GM21825 (cell line): ENCODE data around the gene EIF4E.

Experiments used
- ATAC-seq: cut with Tn5 transposase; IDR thresholded peaks from one replicate; pipeline ENCODE4 v1.9.1; 2021; ENCODE audit warnings: mild to moderate bottlenecking, moderate library complexity; ENCODE audit not compliant: unreplicated experiment

EIF4E gene, protein sequence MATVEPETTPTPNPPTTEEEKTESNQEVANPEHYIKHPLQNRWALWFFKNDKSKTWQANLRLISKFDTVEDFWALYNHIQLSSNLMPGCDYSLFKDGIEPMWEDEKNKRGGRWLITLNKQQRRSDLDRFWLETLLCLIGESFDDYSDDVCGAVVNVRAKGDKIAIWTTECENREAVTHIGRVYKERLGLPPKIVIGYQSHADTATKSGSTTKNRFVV

DNA sequence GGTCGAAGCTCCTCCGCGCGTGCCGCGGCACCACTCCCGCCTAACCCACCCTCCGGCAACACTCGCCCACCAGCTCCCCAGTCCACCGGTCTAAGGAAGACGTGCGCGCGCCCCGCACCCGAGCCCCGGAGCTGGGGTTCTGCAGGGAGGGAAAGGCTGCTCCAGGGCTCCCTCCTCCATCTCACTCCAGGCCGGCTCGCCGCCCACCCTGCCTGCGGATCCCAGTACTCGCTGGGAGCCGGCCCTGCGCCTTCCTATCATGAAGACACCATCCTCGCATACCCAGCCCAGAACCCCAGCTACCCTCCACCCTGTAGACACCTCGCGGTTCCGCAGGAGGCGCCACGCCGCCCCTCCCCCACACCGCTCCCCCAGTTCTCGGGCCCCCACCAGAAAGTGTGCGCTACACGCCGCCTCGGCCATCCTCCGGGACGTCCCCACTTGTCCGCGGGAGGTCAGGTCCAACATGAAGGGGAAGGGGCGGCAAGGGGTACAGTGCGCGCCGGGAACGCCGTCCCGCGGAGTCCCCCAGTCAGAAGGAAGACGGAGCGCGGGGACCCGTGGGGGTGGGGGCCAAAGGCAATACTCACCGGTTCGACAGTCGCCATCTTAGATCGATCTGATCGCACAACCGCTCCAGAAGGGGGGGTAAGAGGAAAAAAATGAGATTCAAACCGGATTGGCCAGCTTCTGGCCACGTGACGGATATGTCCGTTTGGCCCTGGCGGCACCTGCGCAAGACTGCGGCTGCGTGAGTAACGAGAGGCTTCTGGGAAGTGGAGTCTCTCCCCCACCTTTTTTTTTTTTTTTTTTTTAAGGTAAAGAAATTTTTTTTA, at the start of gene EIF4E:
Gene EIF4E, minus strand, starts transcription at position 629 of the 836 bp plus-strand sequence. Its CDS starts 21 bp downstream, at position 608.
- ATAC-seq = peak; percentile 69

DNA sequence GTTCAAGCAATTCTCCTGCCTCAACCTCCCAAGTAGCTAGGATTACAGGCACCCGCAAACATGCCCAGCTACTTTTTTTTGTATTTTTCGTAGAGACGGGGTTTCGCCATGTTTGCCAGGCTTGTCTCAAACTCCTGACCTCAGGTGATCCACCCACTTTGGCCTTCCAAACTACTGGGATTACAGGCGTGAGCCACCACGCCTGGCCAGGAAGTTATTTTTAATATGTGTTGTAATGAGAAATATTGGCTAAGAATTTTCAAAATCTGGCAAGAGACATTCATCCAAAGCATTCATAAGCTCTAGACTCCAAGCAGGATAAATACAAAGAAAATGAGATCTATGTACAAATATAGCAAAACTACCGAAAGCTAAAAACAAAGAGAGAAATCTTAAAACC, 48.6 kb upstream of the EIF4E start:
- no peak for ATAC-seq

DNA sequence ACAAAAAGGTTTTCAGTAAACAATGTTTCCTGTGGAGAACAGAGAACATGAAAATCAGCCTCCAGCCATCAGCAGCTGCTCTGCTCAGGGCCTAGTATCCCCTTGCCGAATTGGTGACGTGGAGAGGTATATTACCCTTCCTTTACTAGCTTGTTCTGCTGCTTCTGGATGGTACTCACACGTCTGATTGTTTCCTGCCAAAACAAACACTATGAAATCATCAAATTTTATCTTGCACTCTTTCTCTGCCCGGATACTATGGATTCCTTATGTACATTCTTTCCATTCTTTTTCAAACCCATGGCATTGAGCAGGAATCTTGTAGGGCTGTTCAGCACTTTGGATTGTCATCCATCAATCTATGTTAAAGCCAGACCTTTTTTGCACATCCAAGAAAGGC, 47.8 kb upstream of the EIF4E start:
- no peak for ATAC-seq

DNA sequence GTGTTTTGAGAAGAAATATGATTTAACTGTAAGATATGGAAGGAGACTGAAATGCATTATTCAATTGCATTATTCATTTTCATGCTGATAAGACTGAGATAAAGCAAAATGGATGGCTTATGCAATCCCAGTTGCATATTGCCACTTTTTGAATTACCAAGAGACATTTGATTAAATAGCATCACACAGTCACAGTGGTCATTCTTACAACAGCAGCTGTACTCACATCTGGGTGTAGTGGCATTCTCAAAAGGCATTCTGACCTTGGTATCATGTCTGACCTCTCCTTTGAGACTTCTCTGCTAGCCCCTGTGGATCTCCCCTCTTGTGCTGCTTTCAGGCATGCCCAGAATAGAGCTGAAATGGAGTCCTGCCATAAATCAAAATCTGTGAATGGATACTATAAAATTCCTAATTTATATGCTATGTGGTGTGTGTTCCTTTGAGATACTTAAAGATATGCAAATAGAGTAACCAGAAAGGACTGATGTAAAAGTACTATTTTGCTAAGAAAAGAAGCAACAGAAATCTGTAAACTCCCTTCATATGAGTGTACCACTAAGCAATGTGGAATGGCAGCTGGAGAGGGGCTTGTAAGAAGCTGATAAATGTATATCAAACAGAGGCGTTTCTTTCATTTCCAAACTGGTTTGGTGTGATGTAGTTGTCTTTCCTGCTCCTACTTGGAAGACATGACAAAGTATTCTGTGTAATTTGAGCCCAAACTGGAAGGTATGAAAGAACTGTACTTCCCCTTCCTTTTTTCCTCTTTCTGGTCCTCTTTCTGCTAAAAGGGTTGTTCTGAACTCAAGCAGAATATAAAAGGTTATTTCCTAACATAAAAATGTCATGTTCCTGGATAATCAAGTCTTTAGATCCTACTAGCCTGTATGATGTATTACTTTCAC, 41.2 kb upstream of the EIF4E start:
- no peak for ATAC-seq

DNA sequence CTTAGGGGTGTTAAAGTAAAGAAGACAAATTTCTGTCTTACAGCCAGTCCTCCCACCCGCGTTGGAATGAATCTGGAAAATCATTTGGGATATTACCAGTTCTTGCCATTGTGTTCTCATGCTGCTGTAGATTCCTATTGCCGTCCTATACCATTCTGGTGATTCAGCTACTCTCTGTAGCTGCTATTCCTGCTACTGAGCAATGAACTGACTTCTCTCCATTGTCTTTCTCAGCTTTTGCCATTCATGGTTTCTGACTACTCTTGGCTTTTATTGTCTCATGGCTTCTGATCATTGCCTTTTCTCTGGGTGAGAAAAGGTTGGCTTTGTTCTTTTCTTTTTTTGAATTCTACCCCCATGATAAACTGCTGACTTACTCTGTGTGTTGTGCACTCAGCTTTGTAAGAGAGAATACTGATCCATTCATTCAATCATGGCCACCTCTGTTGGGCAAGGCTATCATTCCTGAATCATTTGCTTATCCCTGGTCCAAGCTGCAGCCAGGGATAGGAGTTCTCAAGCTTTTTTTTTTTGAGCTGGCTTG, 38.9 kb upstream of the EIF4E start:
- no peak for ATAC-seq

DNA sequence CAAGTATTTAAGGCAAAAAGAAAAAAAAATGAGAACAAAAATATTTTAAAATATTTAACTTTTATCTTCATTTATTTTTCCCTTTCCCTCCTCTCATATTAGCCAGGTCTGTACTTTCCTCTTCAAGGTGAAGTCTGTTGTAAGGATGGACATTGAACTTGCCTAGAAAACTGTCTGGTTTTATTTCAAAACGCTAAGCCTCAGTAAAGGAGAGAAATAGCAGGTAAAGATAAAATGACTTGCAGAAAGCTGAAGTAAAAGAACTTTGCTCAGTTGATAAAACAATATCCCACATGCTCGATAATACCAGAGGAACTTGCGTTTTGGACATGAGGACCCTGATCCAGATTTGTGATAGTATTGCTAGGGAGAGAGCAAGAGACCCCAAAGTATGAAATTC, 38.0 kb upstream of the EIF4E start:
- no peak for ATAC-seq

DNA sequence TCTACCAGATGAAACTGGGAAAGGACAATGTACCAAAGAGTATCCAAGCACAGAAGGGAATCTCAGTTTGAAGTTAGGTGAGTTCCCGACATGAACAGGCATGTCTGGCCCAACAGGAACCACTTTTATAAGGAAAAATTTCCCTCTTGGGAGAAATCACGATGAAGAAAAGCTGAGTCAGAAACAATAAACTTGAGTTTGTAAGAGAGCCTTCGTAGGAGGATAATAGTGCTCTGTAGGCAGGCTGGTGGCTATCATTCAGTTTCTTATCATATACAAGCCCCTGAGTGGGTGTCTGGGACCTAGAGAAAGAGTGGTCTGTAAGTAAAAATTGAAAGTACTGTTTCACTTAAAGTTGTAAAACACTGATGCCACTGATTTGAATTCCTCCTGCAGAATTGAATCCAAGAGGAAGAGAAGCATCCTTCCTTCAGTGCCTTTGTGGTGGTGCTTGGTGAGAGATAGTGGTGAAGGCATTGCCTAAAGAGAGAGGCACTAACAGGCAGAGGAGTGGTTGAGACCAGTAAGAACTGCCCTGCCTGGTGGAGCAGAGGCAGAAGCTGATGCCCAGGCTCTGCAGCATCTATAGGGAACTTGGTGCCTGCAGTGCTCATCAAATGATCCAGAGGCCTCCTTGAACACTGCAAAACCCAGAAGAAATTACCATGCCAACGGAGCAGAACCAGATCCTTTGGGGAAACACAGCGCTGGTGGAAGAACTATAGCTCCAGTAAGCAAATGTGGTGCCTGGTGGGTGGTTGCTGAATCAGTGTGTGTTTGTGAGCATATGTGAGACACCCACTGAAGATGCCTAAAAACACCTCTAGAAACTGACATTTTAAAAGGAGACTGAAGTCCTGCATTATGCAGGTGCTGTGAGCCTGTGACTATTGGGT, 34.9 kb upstream of the EIF4E start:
- no peak for ATAC-seq

DNA sequence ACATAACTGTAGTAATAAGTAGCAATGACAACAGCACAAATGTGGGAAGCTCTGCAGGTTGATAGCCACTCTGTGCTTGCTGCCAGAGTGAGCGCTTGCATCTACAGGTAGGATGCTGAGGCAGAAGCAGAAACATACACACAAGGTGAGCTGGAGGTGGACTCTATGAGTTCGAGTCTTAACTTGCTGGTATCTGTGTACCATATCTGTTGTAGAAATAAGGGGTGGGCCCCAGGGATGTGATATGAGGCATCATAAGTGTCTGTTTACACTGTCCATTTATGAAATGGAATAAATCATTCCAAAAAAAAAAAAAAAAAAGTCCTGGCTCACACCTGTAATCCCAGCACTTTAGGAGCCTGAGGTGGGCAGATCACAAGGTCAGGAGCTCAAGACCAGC, 32.8 kb upstream of the EIF4E start:
- ATAC-seq = no peak

DNA sequence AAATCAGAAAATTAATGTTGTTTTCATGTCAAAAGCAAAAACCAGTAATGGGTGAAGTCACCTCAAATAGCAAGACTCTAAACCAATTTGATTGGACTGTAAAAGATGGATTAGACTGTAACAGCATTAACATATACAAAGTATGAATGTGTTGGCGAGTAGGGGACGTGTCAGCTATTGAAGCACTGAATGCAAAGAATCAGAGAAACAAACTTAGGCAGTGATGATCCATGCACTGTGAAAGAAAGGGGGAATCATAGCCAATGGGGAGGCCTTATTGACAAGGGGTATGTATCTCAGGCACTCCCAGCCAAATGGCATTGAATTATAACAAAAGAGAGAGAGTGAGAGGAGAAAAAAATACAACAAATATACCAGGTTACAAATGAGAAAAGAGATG, 30.5 kb upstream of the EIF4E start:
- ATAC-seq = no peak

DNA sequence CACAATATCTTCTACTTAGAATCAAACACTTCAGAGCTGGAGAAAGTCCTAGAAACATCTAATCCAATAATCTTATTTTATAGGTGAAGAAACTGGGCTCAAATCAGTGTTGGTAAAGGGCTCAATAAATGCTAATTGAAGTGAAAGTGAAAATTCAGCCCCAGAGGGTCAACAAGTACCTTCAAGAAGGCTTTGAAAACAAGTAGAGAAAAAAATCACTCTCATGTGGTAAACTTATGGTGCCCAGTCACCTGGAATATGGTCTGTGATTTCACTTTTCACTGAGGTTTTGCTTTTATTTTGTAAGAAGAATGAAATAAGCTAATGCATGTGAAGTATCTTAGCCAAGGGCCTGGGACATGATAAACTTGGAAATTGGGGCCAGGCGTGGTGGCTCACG, 29.1 kb upstream of the EIF4E start:
- no peak for ATAC-seq

DNA sequence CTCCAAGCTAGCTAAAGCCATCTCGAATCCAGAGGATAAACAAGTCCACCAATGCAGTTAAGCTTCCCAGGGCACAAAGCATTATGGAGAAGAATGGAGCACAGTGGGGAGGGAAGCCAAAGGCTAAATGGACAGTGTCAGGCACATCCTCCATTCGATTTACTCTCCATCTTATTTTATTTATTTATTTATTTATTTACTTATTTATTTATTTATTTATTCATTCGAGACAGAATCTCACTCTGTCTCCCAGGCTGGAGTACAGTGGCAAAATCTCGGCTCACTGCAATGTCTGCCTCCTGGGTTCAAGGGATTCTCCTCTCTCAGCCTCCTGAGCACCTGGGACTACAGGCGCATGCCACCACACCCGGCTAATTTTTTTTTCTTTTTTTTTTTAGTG, 26.3 kb upstream of the EIF4E start:
- ATAC-seq = no peak

DNA sequence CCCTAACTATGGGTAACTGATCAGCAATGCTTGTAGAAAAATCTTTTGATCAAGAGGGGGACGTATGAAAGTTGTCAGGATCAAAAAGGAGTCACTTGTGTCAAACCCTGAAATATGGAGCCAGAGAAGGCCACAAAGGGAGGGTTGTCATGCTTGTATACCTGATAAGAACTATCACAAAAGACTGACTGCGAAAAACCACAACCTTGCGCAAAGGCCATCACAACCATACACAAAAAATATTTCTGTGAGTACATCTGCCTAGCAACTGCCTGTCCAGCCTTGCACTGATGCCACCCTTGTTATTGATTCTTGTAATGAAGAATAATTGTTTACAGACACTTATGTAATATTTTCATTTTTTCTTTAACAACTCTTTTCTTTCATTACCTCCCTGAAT, 22.8 kb upstream of the EIF4E start:
- ATAC-seq = no peak

DNA sequence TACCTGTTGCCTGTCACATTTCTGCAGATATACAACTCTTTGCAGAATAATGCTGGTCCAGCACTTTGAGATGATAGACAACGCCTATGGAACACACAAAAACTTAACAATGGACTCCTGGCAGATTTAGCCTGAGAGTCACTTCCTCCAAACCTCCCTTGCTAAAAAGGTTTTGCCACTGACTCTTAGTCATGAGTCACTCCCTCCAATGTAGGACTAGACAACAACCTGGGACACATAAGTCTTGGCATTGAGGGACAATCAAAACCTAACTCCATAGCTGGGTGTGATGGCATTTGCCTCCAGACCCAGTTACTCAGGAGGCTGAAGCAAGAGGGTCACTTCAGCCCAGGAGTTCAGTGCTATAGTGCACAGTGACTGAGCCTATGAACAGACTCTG, 22.0 kb upstream of the EIF4E start:
- ATAC-seq = no peak

DNA sequence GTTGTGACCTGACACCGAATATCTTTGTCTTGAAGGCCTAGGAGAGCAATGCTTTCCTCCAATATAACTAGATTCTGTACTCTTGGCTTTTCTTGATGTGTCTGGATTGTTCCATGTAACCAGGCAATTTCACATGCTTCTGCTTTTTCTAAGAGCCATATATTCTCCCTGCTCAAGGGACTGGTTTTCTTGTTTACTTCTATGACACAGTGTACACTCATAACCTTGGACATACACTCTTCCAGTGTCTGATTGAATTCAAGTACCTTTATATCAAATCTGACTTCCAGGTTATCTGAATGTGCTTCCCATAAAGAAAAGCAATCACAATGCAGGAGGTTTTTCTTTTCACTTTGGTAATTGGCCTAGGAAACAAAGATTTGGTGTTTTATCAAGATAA, 17.4 kb upstream of the EIF4E start:
- no peak for ATAC-seq

DNA sequence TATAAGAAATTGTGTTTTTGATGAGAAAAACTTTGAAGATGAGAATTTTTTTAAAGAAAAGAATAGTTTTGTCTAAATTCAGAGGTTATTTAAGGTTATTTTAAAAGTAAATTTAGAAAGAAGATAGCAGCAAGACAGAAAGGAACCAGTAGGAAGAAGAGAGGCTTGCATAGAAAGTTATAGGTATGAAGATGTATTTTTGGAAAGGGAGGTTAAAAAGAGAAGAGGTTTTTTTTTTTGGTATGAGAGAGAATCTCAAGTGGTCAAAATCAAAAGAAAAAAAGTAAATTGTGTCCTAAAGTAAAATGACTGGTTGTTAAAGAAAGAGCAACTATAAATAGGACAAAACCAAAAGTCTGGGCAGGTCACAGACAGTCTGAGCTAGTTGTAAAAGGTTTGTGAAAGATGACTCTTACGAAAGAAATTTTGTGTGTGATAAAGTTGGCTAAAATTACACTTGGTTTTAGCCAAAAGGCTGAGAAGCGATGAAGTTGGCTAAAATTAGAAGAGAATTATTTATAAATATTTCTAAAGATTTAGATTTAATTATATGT, 16.4 kb upstream of the EIF4E start:
- no peak for ATAC-seq

DNA sequence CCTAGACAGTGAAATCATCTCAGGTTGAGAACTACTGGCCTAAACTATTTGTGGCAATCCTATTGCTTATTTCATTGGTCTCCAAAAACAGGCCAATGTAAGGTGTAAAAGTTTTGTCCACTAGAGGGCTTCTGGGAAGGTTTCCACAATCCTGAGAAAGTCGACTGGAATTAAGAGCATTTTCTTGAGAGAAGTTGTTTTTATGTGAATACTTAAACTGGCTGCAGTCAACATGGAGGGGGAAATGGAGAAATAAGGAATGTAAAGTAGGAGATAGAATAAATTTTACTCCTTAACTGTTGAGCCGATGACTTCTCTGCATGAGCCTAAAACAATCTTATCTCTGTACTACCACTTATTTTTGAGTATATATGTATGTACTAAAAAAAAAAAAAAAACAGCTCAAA, 11.0 kb upstream of the EIF4E start:
- no peak for ATAC-seq

DNA sequence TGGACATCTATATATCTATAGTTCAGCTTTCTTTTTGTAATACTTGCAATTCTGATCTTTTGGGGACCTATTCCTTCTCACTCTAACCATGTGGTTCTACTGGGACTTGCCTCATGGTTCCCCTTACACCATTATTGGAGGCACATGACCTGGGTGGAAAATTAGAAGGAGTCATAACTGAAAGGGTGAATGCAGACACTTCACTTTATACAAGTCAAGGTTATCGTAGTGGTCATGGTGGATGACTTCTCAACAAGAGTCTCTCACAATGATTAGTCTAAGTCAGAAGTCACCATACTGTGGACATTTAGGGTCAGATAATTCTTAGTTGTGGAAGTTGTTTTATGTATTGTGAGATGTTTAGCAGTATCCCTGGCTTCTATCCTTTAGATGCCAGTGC, 10.5 kb upstream of the EIF4E start:
- ATAC-seq = no peak

DNA sequence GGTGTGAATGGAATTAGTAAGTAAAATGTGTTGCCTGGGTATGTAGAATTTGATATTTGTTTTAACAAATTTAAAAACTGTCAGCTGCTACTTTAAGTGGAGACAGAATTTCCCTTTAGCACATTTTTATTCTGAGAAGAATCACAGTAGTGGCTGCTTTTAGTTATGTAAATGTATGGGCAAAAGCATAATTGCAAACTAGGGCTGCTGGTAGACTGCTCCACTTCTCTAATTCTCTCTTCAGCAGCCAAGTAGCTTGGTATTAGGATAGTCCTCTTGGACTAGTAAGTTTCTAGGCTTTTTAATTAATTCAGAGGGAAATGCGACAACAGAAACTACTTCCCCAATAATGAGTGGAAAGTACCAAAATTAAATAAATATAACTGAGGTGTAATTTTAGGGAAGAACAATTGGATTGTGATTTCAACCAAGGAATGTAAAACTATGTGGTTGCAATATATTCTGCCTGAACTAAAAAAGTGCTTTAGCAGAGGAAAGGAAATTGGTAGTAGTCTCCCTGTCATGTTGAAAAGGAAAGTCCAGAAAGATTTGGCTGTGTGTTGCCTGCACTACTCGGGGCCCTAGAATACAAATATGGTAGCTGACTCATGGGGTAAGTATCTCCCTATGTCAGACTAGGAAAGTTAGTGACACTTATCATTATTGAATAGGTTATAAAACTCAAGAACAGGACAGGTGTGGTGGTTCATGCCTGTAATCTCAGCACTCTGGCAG, 9.2 kb upstream of the EIF4E start:
- ATAC-seq = no peak

DNA sequence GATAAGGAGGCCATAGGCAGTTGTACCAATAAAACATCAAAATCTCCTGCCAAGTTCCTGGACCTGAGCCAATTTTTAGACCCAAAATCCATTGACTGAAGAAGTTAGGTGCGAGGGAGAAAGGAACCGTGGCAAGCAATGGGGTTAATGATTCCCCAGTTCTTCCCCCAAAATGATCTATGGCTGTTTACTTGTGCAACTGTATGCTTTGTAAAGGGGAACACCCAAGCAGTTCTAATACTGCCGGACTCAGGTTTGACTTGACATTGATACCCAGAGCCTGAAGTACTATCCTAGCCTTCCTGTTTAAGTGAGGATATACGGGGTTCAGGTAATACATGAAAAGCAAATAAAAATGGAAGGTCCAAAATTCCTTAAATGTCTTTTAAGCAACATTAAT, 6.7 kb upstream of the EIF4E start:
- ATAC-seq = no peak
